GOT3 (cell line): ENCODE measurements around the gene CARD10.

ENCODE experiments used
- DNase-seq: peaks from one replicate; lab custom pipeline; 2025; ENCODE audit warnings: mixed read lengths; lab: John Stamatoyannopoulos, UW

CARD10 gene

DNA sequence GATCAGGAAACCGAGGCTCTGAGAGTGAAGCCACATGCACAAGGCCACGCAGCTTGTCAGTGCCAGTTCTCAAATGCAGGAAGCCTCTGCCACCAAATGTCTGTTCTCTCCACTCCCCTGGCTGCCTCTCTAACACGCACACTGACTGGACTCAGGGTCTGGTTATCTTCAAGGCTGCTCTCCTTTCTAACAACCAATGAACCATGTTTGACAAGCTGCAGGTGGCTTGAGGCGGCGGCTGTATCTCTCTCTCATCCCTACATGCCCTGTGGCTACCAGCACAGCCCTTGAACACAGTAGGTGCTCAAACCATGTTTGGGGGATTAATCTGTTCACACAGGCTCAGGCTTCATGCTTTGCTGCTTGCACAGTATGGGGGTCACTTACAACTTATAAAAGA lies 56.8 kb downstream of the CARD10 start:
- DNase-seq = no peak

DNA sequence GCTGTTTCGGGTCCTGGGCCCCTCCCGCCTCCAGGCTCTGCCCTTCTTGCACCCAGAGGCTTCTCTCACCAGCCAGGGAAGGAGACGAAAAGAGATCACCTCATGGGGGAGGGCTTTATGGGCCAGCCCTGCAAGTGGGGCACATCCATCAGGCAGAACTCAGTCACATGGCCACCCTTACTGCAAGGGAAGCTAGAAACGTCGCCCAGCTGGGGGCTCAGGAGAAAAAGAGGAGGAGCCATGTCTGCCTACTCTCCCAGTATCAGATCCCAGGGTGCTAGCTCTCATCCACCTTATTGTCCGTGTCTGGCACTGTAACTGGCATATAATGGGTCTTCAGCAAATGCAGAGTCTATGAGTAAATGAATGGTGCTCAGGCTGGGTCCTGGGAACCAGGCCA lies 57.3 kb downstream of the CARD10 start:
- DNase-seq = no peak

DNA sequence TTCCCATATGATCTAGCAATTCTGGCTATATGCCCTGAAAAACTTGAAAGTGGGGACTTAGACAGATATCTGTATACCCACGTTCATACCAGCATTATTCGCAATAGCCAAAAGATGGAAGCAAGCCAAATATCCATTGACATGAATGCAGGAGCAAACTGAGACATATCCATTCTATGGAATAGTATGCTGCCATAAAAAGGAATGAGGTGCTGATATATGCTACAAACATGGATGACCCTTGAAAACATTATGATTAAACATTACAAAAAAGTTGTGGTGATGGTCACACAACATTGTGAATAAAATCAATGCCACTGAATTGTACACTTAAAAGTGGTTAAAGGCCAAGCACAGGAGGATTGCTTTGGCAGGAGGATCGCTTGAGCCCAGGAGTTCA lies 58.5 kb downstream of the CARD10 start:
- no peak for DNase-seq

DNA sequence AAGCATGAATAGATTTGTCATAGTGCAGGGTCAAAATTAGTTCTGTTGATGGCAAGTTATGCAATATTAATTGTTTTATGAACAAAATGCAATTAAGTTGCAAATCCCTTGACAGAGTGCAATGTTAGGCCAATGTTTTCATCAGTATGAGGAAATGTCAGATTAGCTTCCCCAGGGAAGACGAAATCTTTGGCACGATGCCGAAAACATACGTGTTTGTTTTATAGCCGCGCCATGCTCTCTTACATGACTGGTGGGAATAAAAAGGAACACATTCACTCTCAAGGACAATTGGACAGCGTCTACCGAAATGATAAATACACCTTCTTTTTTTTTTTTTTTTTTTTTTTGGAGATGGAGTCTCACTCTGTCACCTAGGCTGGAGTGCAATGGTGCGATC lies 60.0 kb downstream of the CARD10 start:
- no peak for DNase-seq

DNA sequence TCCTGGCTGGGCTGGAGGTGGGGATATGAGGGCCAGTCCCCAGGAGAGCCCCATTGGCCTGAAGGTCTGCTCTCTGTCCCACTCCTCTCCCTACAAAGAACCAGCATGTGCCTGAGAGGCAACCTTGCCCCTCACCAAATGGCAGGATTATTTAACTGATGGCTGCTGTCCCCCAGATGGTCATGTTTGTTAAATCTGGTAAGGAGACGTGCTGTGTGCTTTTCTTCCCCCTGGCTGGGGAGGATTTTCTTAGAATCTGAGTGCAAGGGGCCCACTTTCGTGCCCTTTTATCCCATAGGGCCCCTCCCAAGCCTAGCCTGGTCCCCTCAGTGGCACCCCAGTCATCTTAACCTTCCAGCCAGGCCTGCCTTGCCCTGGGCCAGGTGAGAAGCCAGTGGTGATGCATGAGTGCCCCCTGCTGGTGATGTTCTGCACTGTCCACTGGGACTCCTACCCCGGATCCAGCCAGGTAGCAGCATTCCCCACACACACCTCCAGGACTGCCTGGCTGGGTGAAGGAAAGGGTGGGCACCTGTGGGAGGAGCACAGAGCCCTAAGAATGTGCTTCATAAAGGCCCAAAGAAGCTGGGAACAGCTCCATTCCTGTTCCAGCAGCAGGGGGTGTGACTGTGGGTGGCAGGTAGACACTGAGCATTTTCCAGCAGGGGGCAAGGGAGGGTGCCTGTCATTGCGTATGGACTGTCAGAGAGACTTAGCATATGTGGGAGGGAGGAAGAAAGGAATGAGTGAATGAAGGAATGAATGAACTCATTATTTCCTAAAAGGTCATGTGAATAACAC lies 61.9 kb downstream of the CARD10 start:
- no peak for DNase-seq

DNA sequence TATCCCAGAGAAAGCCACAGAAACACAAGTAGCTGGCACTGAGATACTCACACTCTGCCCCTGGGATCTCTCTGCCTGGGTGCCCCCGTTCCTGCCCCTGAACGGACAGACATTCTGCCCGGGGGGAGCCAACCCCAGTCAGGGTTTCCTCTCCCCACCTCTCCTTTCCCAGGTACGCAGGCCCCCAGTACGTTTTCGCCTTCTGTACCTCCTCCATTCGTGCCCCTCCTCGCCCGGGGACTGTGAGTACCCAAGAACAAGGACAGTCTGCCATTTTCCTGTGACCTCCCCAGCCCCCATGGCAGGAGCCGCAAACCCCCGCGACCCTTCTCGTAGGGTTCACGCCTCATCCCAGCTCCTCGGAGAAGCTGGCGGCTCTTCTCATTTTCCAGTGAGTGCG lies 62.9 kb downstream of the CARD10 start:
- DNase-seq = no peak

DNA sequence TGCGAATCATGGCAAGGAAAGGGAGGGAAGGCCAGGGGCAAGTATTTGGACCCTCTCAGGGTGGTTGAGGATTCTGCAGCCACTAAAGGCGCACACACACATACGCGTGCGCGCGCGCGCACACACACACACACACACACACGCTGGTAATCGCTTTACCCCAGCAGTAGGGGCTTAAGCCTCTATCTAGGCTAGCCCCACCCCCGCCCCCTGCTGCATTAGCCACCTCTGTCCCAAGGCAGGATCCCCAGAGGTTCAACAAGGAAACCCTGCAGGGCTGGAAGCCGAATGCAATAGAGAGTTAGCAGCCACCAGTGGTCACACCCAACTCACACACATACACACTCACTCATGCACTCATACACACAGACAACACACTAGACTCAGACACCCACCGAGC lies 63.3 kb downstream of the CARD10 start:
- no peak for DNase-seq

DNA sequence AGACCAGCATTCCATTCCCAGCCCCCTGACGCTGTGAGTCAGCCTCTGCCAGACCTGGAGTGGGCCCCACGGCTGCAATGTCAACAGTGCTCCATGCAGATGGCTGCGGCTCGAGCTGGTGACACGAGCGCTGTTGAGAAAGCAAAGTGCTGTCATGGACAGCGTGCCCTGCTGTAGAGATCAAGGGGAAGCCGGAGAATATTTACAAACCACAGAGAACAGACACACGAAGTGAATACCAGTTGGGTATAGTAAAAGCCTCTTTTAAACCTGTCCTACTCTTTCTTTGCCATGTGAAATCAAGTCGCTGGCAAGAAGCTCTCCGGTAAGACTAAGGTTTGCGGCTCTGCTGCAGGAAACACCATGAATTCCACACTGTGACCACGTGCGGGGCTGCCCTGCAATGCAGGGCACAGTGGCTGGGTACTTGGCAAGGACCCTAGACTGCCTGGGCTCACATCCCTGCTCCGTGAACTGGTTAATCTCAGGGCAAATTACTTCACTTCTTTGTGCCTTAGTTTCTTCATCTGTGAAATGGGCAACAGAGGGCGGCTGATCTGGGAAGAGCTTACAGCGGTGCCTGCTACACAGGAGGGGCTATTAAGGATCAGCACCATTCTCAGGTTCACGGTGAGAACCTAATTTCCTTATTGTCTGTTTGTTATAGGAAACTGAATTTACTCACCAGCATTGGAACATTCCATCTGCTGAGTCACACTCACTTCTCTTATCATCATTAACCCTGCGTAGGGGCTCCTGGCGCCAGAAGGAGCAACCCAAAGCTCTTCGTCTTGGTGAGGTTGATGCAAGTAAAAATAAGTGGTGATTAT lies 64.1 kb downstream of the CARD10 start:
- no peak for DNase-seq

DNA sequence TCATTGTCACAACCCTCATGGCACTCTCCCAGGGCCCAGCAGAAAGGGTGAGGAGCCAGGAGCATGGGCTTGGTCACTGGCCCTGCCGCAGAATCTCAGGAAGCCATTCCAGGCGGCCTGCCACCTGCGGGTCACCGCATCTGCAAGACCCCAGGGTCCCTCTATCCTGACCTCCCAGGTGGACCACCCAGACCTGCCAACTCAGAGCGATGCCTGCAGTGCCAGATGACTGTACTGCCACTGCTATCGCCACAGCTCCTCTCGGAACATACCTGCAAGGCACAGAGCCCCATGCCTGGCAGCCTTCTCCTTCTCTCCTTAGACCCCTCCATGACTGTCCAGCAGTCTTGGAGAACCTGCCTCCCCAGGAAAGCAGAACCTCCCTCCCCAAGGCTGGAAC lies 65.5 kb downstream of the CARD10 start:
- no peak for DNase-seq

DNA sequence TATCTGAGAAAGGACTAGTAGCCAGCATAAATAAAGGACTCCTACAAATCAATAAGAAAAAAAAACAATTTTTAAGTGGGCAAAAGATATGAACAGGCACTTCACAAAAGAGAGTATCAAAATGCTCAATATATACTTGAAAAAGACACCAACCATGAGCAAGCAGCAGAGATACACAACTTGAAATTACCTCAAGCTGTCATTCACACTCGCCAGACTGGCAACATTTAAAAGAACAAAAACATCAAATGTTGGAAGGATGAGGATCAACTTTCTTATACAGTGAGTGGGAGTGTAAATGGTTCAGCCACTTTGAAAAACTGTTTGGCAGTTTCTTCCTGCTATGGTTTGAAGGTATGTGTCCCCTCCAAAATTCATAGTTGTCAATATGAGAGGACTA lies 68.0 kb downstream of the CARD10 start:
- DNase-seq = no peak

DNA sequence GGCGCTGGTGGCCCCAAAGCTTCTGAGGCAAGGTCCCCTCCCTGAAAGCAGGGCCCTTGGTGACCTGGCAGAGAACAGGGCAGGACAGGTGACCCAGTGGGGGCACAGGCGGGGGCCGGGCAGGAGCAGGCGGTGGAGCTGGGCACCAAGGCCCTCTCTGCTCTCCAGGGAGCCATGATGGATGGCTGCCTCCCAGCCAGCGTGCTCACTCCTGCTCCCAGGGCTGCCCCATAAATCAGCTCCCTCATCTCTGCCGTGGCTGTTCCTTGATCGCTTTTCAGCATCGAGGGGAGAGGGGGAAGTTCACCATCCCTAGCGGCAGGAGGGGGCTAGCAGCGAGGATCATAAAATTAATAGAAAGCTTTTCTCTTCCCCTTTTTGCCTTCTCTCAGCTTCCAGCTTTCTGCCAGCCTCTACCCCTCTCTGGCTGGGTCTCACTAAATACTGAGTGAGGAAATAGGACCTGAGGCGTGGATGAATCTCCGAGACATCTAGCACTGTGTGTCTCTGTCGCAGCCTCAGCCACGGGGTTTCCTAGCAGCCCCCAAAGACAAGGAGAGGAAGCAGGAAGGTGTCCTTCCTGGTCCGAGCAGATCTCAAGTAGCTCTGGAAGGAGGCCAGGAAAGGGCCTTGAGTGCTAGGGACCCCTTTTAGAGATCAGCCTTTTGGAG lies 69.7 kb downstream of the CARD10 start:
- DNase-seq = no peak

DNA sequence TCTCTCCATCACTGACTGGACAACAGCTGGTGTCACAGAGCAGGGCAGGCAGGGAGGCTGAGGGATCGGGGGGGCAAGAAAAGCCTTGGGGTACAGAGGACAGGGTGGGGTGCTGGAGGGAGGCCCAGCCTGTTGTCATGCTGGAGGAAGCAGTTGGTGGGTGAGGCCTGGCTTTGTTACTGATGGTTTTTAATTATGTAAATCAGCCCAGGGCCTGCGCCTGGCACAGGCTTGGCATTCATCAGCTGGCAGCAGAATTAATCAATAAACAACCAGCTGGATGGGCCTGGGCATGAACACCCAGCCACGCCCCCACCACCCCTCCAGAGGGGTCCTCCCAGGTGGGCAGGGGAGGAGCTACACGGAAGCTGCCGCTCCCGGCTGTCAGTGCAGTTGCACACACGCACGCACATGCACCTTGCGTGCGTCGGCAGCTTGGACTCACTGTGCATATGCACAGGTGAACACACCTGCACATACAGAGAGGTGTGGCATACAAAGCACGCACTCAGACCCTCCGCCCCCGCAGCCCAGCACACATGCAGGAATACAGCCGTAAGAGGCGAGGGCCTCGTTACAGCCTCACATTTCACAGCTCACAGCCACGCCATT lies 70.6 kb downstream of the CARD10 start:
- DNase-seq = no peak

DNA sequence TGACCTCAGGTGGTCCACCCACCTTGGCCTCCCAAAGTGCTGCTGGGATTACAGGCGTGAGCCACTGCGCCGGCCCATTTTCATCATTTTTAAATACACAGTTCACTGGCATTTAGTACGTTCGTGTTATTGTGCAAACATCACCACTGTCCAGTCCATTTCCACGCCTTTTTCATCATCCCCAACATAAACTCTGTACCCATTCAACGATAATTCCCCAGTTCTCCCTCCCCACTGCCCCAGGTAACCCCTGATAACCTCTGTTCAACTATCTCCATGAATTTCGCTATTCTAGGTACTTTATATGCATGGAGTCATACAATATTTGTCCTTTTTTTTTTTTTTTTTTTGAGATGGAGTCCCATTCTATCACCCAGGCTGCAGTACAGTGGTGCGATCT lies 73.7 kb downstream of the CARD10 start:
- DNase-seq = no peak

DNA sequence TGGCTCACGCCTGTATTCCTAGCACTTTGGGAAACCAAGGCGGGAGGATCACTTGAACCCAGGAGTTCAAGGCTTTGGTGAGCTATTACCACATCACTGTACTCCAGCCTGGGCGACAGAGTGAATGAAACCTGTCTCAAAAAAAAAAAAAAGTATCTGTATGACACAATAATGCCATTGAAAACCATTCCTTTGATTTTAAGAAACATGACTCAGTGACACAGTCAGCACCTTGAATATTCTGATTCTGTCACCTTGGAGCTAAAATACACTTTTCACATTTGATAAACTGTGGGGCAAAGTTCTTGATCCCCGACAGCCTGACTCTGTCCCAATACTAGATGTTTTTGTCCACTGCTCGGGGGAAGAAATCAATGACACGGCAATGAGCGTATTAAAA lies 75.2 kb downstream of the CARD10 start:
- no peak for DNase-seq

DNA sequence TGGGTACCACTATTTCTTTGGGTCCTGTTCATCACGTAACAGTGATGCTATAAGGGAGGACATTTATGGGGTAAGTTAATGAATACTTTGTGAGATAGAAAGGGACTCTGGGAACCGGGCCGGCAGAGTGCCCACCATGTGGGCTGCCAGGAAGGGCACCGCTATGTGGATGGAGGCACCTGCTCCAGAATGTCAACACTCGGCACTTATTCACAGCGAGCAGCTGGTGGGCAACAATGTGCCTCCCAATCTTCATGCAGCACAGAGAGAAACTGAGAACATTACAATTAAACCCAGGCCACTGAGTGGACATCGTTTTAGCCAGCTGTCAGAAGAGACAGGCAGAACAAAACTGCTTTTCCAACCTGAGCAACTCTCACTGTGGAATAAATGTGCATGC lies 76.1 kb downstream of the CARD10 start:
- no peak for DNase-seq

DNA sequence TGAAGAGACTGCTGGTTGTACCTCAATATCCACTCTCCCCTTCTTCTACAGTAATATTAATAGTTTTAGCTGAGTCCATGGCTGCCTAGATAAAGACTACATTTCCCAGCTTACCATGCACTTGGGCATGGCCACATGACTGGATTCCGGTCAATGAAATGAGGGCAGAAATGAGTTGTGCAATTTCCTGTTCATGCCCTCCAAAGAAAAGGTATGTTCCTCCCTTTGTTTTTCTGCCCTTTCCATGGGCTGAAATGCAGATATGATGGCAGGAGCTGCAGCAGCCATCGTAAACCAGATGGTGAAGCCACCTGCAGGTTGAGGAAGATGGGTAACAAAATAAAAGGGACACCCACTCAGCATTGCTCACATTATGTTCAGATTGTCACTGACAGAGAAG lies 76.7 kb downstream of the CARD10 start:
- DNase-seq = no peak

DNA sequence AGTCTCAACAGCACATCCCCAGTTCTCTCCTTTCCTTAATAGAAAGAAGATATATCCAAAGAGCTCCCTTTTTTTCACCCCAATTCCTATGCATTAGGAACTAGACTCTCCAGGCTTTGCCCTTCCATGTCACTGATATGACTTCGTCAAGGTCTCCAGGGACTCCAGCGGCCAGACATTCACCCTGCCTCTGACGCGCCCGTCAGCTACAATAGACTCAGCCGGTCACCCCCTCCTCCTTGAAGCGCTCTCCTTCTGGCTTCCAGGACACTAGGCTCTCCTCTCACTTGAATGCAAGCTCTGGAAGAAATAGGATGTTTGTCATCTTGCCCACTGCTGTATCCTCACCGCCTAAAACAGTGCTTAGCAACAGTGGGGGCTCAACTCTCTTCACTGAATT lies 77.1 kb downstream of the CARD10 start:
- no peak for DNase-seq

DNA sequence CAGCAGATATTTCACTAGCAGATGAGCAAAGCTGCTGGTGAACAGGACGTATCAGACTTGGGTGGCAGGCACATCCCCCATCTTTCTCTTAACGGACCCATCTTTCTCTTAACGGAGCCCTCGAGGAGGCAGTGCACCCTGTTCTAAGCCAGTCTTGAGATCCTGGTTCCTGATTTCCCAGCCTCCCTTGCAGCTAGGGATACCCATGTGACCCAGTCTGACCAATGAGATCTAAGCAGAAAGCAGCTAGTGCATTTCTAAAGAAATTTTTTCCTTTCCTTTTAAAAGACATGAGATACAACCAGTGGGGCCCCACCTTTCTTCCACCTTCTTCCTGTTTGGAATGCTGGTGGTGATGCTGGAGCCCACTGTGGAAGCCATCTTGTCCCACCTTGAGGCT lies 78.3 kb downstream of the CARD10 start:
- no peak for DNase-seq
